Thoracic aorta (tissue), 2 donors: ENCODE data around the gene MT2A. TPM values are rescaled to one million over a fixed set of nuclear protein-coding genes. Genes with fewer than 3 reads are reported as not detected.

Experiments used
- ATAC-seq: fragments of 150-250 bp; one replicate; pipeline ENCODE4 v1.8.0; 2017; ENCODE audit warnings: low read depth; ENCODE audit not compliant: insufficient number of reproducible peaks, low FRiP score
- DNase-seq: peaks from one replicate; pipeline ENCODE4 v3.0.0-alpha.2; 2020; ENCODE audit warnings: low spot score
- H3K27ac ChIP-seq, 2 donors: fragments of 200-600 bp; sonication (generic); 1 replicate in 1 of 2; 2 replicates in 1 of 2; pipeline ENCODE4 v1.5.1; 2016; ENCODE audit warnings: mild to moderate bottlenecking in 2 of 2, moderate library complexity in 2 of 2
- H3K27me3 ChIP-seq: fragments of 200-600 bp; sonication (generic); replicated peaks from 2 replicates; pipeline ENCODE4 v1.6.0; 2016; ENCODE audit warnings: mild to moderate bottlenecking; ENCODE audit not compliant: insufficient read depth
- H3K36me3 ChIP-seq: fragments of 200-600 bp; sonication (generic); one replicate; pipeline ENCODE4 v1.5.1; 2016
- H3K4me1 ChIP-seq, 2 donors: fragments of 200-600 bp; sonication (generic); 1 replicate in 1 of 2; 2 replicates in 1 of 2; pipeline versions ENCODE4 v1.5.1 to v1.6.0; 2016; ENCODE audit warnings: low read depth in 2 of 2, mild to moderate bottlenecking in 1 of 2; ENCODE audit not compliant: control insufficient read depth in 1 of 2
- H3K4me3 ChIP-seq: fragments of 200-600 bp; sonication (generic); 2 replicates; pipeline ENCODE4 v1.5.1; 2016; ENCODE audit warnings: mild to moderate bottlenecking
- H3K9me3 ChIP-seq: fragments of 200-600 bp; sonication (generic); 2 replicates; pipeline ENCODE4 v1.5.1; 2016
- CTCF ChIP-seq: fragments of 200-600 bp; sonication (generic); IDR thresholded peaks from one replicate; pipeline ENCODE4 v1.5.1; 2019; ENCODE audit warnings: antibody characterized with exemption
- total RNA-seq, 2 donors: library from RNA; depleted of rRNA; stranded (reverse); fragments of >200 nt; gene quantifications; one replicate each; pipeline versions ENCODE4 v1.1.0 to v1.2.3, GENCODE V29; 2016

The MT2A gene
- total RNA-seq, 2 donors from 2014 or later, result 107 to 185 TPM

DNA sequence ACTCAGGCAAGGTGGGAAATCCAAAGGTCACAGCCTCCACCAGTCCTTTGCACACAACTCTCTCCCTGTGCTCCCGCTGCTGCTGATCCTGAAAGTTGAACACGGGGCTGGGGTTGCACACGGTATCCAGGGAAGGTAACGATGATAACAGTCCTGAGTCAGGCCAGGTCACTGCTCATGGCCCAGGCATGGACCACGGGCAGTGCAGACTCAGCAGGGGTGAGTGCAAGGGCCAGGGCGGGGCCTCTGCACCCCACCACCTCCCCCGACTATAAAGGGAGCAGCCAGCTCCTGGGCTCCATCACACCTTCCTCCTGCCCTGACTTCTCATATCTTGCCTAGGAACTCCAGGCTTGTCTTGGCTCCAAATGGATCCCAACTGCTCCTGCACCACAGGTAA, 43.2 kb downstream of the MT2A start, which contains the start of gene MT1B:
TSS of gene MT1B (plus strand) at position 301 of the 400 bp plus-strand sequence. CDS start at position 369, 68 bp downstream.
- Histone ChIP-seq H3K4me3 (no peak within 1 kb of the TSS), H3K27me3 (no peaks in the 10 kb centered on the region), H3K27ac (no peak within 1 kb of the TSS), H3K36me3 (no peaks in the 10 kb centered on the region), H3K9me3 (no peaks in the 10 kb centered on the region), H3K4me1 (no peaks in the 10 kb centered on the region)
- ATAC-seq (no peak), DNase-seq (no peak)
- TF ChIP-seq CTCF, result no peak

GRCh38 chr16:56652600-56652999, 44.2 kb downstream of the MT2A start:
- Histone ChIP-seq H3K9me3 (no peaks in the 10 kb centered on the region), H3K27me3 (no peaks in the 10 kb centered on the region)
- no peak for ATAC-seq

DNA sequence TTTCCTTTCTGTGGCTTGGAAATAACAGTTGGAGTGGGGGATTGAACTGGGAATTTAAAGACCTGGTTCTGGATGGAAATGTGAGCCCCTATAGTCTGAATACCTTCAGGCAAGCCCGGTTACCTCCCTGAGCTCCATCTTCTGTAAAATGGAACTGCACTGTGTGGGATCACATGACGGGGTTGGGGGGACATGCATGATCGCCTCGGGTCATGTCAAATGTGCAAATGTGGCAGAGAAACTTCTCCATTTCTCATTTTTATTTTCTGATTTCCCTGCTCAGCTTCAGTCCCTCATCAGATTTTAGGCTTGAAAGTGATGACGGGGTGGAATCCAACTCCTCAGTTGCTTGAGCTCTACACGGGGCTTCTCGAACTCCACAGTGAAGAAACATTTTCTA, 44.8 kb downstream of the MT2A start:
- H3K27ac ChIP-seq, result no peak overlapping the region
- H3K36me3 ChIP-seq, result no peaks in the 10 kb centered on the region
- ATAC-seq (no peak), DNase-seq (no peak)
- H3K4me1 ChIP-seq, result peaks cover 10 to 11% of the 10 kb centered on the region in 2 donors
- H3K27me3 ChIP-seq, result no peaks in the 10 kb centered on the region
- no peaks in the 10 kb centered on the region for H3K9me3 ChIP-seq
- TF ChIP-seq CTCF, result no peak
- no peak overlapping the region for H3K4me3 ChIP-seq

More at GRCh38 chr16:56652600-56652999, 44.2 kb downstream of the MT2A start:
- no peak for TF ChIP-seq CTCF
- DNase-seq, result no peak
- Histone ChIP-seq H3K4me1 (peaks cover 4 to 5% of the 10 kb centered on the region in 2 donors), H3K27ac (no peak overlapping the region), H3K36me3 (no peaks in the 10 kb centered on the region), H3K4me3 (no peak overlapping the region)

DNA sequence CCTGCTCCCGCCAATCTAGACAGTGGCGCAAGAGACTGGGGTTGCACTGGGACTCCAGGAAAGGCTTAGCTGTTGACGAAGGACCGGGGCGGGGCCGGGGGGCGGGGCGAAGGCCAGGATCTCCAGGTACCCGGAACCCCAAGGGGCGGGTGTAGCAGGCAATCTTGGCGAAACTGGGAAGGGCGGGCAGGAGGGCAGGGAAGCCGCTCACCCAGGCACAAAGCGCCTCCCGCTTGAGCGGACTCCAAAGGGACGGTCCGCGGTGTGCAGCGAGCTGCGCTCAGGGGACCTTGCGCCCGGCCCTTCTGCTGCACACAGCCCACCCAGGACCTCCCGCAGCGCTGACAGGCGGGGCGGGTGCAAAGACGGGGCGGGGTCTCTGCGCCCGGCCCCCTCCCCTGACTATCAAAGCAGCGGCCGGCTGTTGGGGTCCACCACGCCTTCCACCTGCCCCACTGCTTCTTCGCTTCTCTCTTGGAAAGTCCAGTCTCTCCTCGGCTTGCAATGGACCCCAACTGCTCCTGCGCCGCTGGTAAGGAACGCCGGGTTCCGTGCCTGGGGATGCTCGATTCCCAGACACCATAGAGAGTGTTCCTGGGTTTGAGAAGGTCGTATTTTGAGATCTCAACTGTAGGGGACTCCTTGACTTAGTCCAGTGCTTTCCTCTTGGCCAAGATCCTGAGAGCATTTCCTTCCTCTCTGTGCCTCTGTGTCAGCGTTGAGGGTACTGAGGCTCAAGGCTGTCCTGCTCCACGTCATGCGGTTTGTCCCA, 49.4 kb downstream of the MT2A start, which contains the start of gene MT1F:
TSS of gene MT1F (plus strand) at position 405 of the 772 bp plus-strand sequence. CDS start at position 505, 100 bp downstream.
- ATAC-seq, result no peak
- no peaks in the 10 kb centered on the region for H3K9me3 ChIP-seq
- no peak within 1 kb of the TSS for H3K27ac ChIP-seq
- H3K4me3 ChIP-seq, result peak within 1 kb of the TSS; percentile 73
- no peak for DNase-seq
- H3K27me3 ChIP-seq, result no peaks in the 10 kb centered on the region
- peaks cover 14 to 16% of the 10 kb centered on the region in 2 donors for H3K4me1 ChIP-seq
- no peaks in the 10 kb centered on the region for H3K36me3 ChIP-seq
- TF ChIP-seq CTCF, result no peak

GRCh38 chr16:56658327-56658875, 50.0 kb downstream of the MT2A start:
- Histone ChIP-seq H3K27ac (no peak overlapping the region), H3K4me1 (peaks cover 14 to 16% of the 10 kb centered on the region in 2 donors), H3K27me3 (no peaks in the 10 kb centered on the region), H3K4me3 (peak overlapping the region; percentile 73), H3K36me3 (no peaks in the 10 kb centered on the region), H3K9me3 (no peaks in the 10 kb centered on the region)
- ATAC-seq, result no peak
- DNase-seq, result no peak
- TF ChIP-seq CTCF, result no peak
